ENCODE data around the gene SMURF2.

GRCh38 chr17:64653325-64653984 lies 8.7 kb downstream of the SMURF2 start:
- TF ChIP-seq EZH2 (IDR thresholded peaks at IDR 0.05; ENCODE audit: low read length, missing control alignments) (no peak), CTCF (conservative IDR thresholded peaks at IDR 0.05 in 1 of 2, IDR thresholded peaks at IDR 0.05 in 1 of 2; ENCODE audit: low read depth in 1 of 2, low read length in 2 of 2) (no peak)
